HepG2 (cell line): ENCODE measurements around the gene MMP25. TPM values are rescaled to one million over a fixed set of nuclear protein-coding genes. Genes with fewer than 3 reads are reported as not detected.

Source experiments
- AHDC1 ChIP-seq: sonication (generic); formaldehyde crosslinking; IDR thresholded peaks from 2 replicates; pipeline ENCODE4 v1.5.1; 2020; ENCODE audit warnings: mild to moderate bottlenecking, missing genetic modification reagents, borderline replicate concordance
- BCL6 ChIP-seq: IDR thresholded peaks from 2 replicates; pipeline ENCODE4 v1.6.1; 2016; ENCODE audit warnings: missing genetic modification reagents, missing compliant biosample characterization
- HNF4G ChIP-seq, 2 experiments: sonication (generic) in 1 of 2; formaldehyde crosslinking in 1 of 2; IDR thresholded peaks; 2 replicates each; pipeline versions ENCODE4 v1.4.0 to v1.6.1; 2011 to 2020; ENCODE audit warnings: borderline replicate concordance in 2 of 2, low read depth in 2 of 2, mild to moderate bottlenecking in 2 of 2, low read length in 1 of 2, missing genetic modification reagents in 1 of 2, moderate library complexity in 1 of 2
- JUNB ChIP-seq: sonication (generic); formaldehyde crosslinking; IDR thresholded peaks from 2 replicates; pipeline ENCODE4 v1.8.0; 2022; ENCODE audit warnings: missing genetic modification reagents, mild to moderate bottlenecking, borderline replicate concordance
- JUND ChIP-seq: sonication (generic); formaldehyde crosslinking; IDR thresholded peaks from 2 replicates; pipeline ENCODE4 v1.8.0; 2022; ENCODE audit warnings: mild to moderate bottlenecking, missing genetic modification reagents
- MAZ ChIP-seq, 2 experiments: sonication (generic) in 1 of 2; formaldehyde crosslinking in 1 of 2; IDR thresholded peaks; 2 replicates each; pipeline versions ENCODE4 v1.5.0 to v1.6.1; 2012 to 2020; ENCODE audit warnings: low read depth in 2 of 2, mild to moderate bottlenecking in 2 of 2, borderline replicate concordance in 1 of 2, improper control_type of control experiment in 1 of 2, low read length in 1 of 2, missing genetic modification reagents in 1 of 2, moderate library complexity in 1 of 2
- RFX3 ChIP-seq: IDR thresholded peaks from 2 replicates; pipeline ENCODE4 v1.6.1; 2016; ENCODE audit warnings: missing biosample characterization, missing genetic modification reagents
- SCMH1 ChIP-seq: sonication (generic); formaldehyde crosslinking; IDR thresholded peaks from 2 replicates; pipeline ENCODE4 v1.9.0; 2021; ENCODE audit warnings: missing genetic modification reagents, mild to moderate bottlenecking, borderline replicate concordance
- SOX6 ChIP-seq, 2 experiments: fragments of 450-650 bp in 1 of 2; sonication (generic) in 1 of 2; formaldehyde crosslinking in 1 of 2; IDR thresholded peaks; 2 replicates each; pipeline versions ENCODE4 v1.4.0 to v1.6.1; 2017 to 2020; ENCODE audit warnings: antibody characterized with exemption in 1 of 2, mild to moderate bottlenecking in 1 of 2, missing genetic modification reagents in 1 of 2
- YEATS2 ChIP-seq: sonication (generic); formaldehyde crosslinking; IDR thresholded peaks from 2 replicates; pipeline ENCODE4 v1.4.0; 2020; ENCODE audit warnings: missing genetic modification reagents, borderline replicate concordance
- ZBTB38 ChIP-seq: sonication (generic); formaldehyde crosslinking; IDR thresholded peaks from 2 replicates; pipeline ENCODE4 v1.5.1; 2020; ENCODE audit warnings: mild to moderate bottlenecking, missing genetic modification reagents
- ZMYM4 ChIP-seq: sonication (generic); formaldehyde crosslinking; IDR thresholded peaks from 2 replicates; pipeline ENCODE4 v1.8.1; 2023; ENCODE audit warnings: mild to moderate bottlenecking, missing genetic modification reagents
- ZNF235 ChIP-seq: sonication (generic); formaldehyde crosslinking; IDR thresholded peaks from 2 replicates; pipeline ENCODE4 v1.8.1; 2023; ENCODE audit warnings: mild to moderate bottlenecking, missing genetic modification reagents, borderline replicate concordance
- ZNF562 ChIP-seq: sonication (generic); formaldehyde crosslinking; IDR thresholded peaks from 2 replicates; pipeline ENCODE4 v1.8.0; 2022; ENCODE audit warnings: missing genetic modification reagents, borderline replicate concordance
- ZNF780A ChIP-seq: sonication (generic); formaldehyde crosslinking; IDR thresholded peaks from 2 replicates; pipeline ENCODE4 v1.8.0; 2022; ENCODE audit warnings: mild to moderate bottlenecking, missing genetic modification reagents, moderate library complexity
- polyA plus RNA-seq, 8 experiments: library from polyadenylated mRNA; depleted of rRNA in 3 of 8; stranded (reverse) in 7 of 8; unstranded in 1 of 8; fragments of >200 nt; fragmentation: Illumina TruSeq in 4 of 8; extraction: Trizol in 4 of 8; gene quantifications; 2 replicates each; pipeline versions ENCODE4 v1.2.1 to v1.2.3, GENCODE V29; 2011 to 2016; ENCODE audit warnings: low read depth in 4 of 8, missing spikeins in 1 of 8, mixed read lengths in 1 of 8; ENCODE audit not compliant: insufficient read depth in 1 of 8
- total RNA-seq, 5 experiments: library from RNA; depleted of rRNA; stranded (reverse); fragments of >200 nt; fragmentation: Illumina TruSeq; extraction: Trizol; gene quantifications; 2 replicates each; pipeline ENCODE4 v1.2.3, GENCODE V29; 2016; ENCODE audit warnings: low read depth in 1 of 5
- TF ChIP-seq, protein P1 (sequence below): sonication (generic); formaldehyde crosslinking; IDR thresholded peaks from 2 replicates; pipeline ENCODE4 v1.4.0; 2020; ENCODE audit warnings: missing genetic modification reagents, borderline replicate concordance
- TF ChIP-seq, protein P2 (sequence below): IDR thresholded peaks from 2 replicates; pipeline ENCODE4 v1.6.1; 2012; ENCODE audit warnings: inconsistent platforms
- TF ChIP-seq, protein P3 (sequence below): sonication (generic); formaldehyde crosslinking; IDR thresholded peaks from 2 replicates; pipeline ENCODE4 v1.8.0; 2022; ENCODE audit warnings: missing genetic modification reagents, mild to moderate bottlenecking, borderline replicate concordance

MMP25 gene
- total and polyA plus RNA-seq, 2 of the 13 experiments (the other 11 are each of a cell fraction or from before 2014, with no cell fraction given): 0.04 to 0.08 TPM

GRCh38 chr16:3065069-3065741 lies 18.8 kb downstream of the MMP25 start, which contains the start of gene IL32 (continued):
- TF ChIP-seq, protein P1, sequence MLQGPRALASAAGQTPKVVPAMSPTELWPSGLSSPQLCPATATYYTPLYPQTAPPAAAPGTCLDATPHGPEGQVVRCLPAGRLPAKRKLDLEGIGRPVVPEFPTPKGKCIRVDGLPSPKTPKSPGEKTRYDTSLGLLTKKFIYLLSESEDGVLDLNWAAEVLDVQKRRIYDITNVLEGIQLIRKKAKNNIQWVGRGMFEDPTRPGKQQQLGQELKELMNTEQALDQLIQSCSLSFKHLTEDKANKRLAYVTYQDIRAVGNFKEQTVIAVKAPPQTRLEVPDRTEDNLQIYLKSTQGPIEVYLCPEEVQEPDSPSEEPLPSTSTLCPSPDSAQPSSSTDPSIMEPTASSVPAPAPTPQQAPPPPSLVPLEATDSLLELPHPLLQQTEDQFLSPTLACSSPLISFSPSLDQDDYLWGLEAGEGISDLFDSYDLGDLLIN: 0 out of 2 replicates have a peak, but pooled peaks have one; percentile 77
- TF ChIP-seq ZNF780A (CRISPR knock-in tag): no peak
- TF ChIP-seq JUND: peak; percentile 95
- TF ChIP-seq SCMH1 (CRISPR knock-in tag): no peak
- TF ChIP-seq, protein P2, sequence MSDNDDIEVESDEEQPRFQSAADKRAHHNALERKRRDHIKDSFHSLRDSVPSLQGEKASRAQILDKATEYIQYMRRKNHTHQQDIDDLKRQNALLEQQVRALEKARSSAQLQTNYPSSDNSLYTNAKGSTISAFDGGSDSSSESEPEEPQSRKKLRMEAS: peak; percentile 82
- no peak for TF ChIP-seq SOX6 (IDR thresholded peaks at IDR 0.05)
- peak; percentile 65 for TF ChIP-seq SOX6 (CRISPR knock-in tag; IDR thresholded peaks at IDR 0.05)
- peak; percentile 24 for TF ChIP-seq JUNB
- TF ChIP-seq AHDC1 (CRISPR knock-in tag): peak; percentile 55; the same call in 1 of the 2 replicates
- peak; percentile 5; the same call in 1 of the 2 replicates for TF ChIP-seq ZNF235
- peak; percentile 95 for TF ChIP-seq HNF4G (IDR thresholded peaks at IDR 0.05; ENCODE audit: borderline replicate concordance, low read depth, low read length)
- peak; percentile 97 for TF ChIP-seq HNF4G (CRISPR knock-in tag; IDR thresholded peaks at IDR 0.05; ENCODE audit: borderline replicate concordance, low read depth)
- peak; percentile 16; the same call in 1 of the 2 replicates for TF ChIP-seq ZMYM4 (CRISPR knock-in tag)
- TF ChIP-seq ZBTB38 (CRISPR knock-in tag): 0 out of 2 replicates have a peak, but pooled peaks have one; percentile 41
- TF ChIP-seq, protein P3, sequence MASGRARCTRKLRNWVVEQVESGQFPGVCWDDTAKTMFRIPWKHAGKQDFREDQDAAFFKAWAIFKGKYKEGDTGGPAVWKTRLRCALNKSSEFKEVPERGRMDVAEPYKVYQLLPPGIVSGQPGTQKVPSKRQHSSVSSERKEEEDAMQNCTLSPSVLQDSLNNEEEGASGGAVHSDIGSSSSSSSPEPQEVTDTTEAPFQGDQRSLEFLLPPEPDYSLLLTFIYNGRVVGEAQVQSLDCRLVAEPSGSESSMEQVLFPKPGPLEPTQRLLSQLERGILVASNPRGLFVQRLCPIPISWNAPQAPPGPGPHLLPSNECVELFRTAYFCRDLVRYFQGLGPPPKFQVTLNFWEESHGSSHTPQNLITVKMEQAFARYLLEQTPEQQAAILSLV (CRISPR knock-in tag): peak; percentile 63; the same call in 1 of the 2 replicates
- TF ChIP-seq YEATS2 (CRISPR knock-in tag): peak; percentile 77; the same call in 1 of the 2 replicates
- TF ChIP-seq RFX3: no peak
- no peak for TF ChIP-seq ZNF562 (CRISPR knock-in tag)
- TF ChIP-seq MAZ (IDR thresholded peaks at IDR 0.05; ENCODE audit: borderline replicate concordance, low read depth, low read length): peak; percentile 38; the same call in 1 of the 2 replicates
- TF ChIP-seq MAZ (CRISPR knock-in tag; IDR thresholded peaks at IDR 0.05; ENCODE audit: low read depth): peak; percentile 75
- peak; percentile 54; the same call in 1 of the 2 replicates for TF ChIP-seq BCL6 (CRISPR knock-in tag)
